HEK293 (cell line): ENCODE results near the gene MYO9B.
"Not testable (repeated sequence)": the region's sequence is repeated elsewhere in the genome, so short reads cannot be mapped to it uniquely, and the experiment has no call there.

Source experiments
- CTCF ChIA-PET: fragments of 350-600 bp; formaldehyde crosslinking; extraction: SDS; loops from one replicate; lab custom pipeline; 2021; ENCODE audit warnings: antibody characterized with exemption; lab: Yijun Ruan, JAX
- POLR2A ChIA-PET: fragments of 300-600 bp; formaldehyde crosslinking; extraction: SDS; loops from one replicate; lab custom pipeline; 2020; ENCODE audit warnings: antibody characterized with exemption, inconsistent platforms; lab: Yijun Ruan, JAX
- H3K27ac ChIP-seq: fragments of 200-500 bp; sonication (Bioruptor generic); 2 replicates; pipeline ENCODE4 v1.5.1; 2014; ENCODE audit warnings: low read depth, low read length, control low read depth, inconsistent platforms; ENCODE audit errors: extremely low read depth
- H3K36me3 ChIP-seq, 2 experiments: fragments of 200-500 bp in 1 of 2; sonication (Bioruptor generic) in 1 of 2; 1 replicate in 1 of 2; 2 replicates in 1 of 2; pipeline ENCODE4 v1.5.1; 2014 to 2017; ENCODE audit warnings: inconsistent platforms in 2 of 2, low read length in 2 of 2; ENCODE audit not compliant: control insufficient read depth in 2 of 2, insufficient read depth in 1 of 2
- H3K4me1 ChIP-seq: fragments of 200-500 bp; sonication (Bioruptor generic); 2 replicates; pipeline ENCODE4 v1.5.1; 2014; ENCODE audit warnings: mild to moderate bottlenecking, low read length, inconsistent platforms; ENCODE audit not compliant: control insufficient read depth, insufficient read depth
- H3K4me3 ChIP-seq: 2 replicates; pipeline ENCODE4 v1.5.1; 2011; ENCODE audit warnings: low read depth, mild to moderate bottlenecking, control low read depth, low read length, moderate library complexity
- H3K9me3 ChIP-seq: fragments of 200-500 bp; sonication (Bioruptor generic); 2 replicates; pipeline ENCODE4 v1.5.1; 2014; ENCODE audit warnings: low read depth, low read length, inconsistent platforms; ENCODE audit not compliant: control insufficient read depth, insufficient read depth
- BCL11A ChIP-seq: fragments of 450-650 bp; formaldehyde crosslinking; IDR thresholded peaks from 2 replicates; pipeline ENCODE4 v1.5.1; 2016; ENCODE audit warnings: low read depth, missing biosample characterization, missing genetic modification characterization
- GFI1B ChIP-seq: fragments of 450-650 bp; formaldehyde crosslinking; IDR thresholded peaks from 2 replicates; pipeline ENCODE4 v1.5.1; 2016; ENCODE audit warnings: missing biosample characterization, missing genetic modification characterization
- HOXD13 ChIP-seq: sonication (generic); formaldehyde crosslinking; IDR thresholded peaks from 2 replicates; pipeline ENCODE4 v1.8.0; 2022; ENCODE audit warnings: missing genetic modification reagents, borderline replicate concordance
- KLF1 ChIP-seq: fragments of 450-650 bp; formaldehyde crosslinking; IDR thresholded peaks from 2 replicates; pipeline ENCODE4 v1.5.1; 2016; ENCODE audit warnings: missing biosample characterization, missing genetic modification characterization
- ZIC2 ChIP-seq: fragments of 450-650 bp; formaldehyde crosslinking; IDR thresholded peaks from 2 replicates; pipeline ENCODE4 v1.5.1; 2016; ENCODE audit warnings: missing biosample characterization, missing genetic modification characterization
- ZNF10 ChIP-seq: fragments of 450-650 bp; formaldehyde crosslinking; IDR thresholded peaks from 2 replicates; pipeline ENCODE4 v1.5.1; 2017; ENCODE audit warnings: missing biosample characterization, missing genetic modification characterization
- ZNF350 ChIP-seq: fragments of 450-650 bp; formaldehyde crosslinking; IDR thresholded peaks from 2 replicates; pipeline ENCODE4 v1.5.0; 2017; ENCODE audit warnings: missing biosample characterization, mild to moderate bottlenecking, missing genetic modification characterization
- ZNF514 ChIP-seq: fragments of 450-650 bp; formaldehyde crosslinking; IDR thresholded peaks from 2 replicates; pipeline ENCODE4 v1.5.1; 2016; ENCODE audit warnings: missing biosample characterization, missing genetic modification characterization
- ZNF530 ChIP-seq: fragments of 450-650 bp; formaldehyde crosslinking; IDR thresholded peaks from 2 replicates; pipeline ENCODE4 v1.5.1; 2016; ENCODE audit warnings: low read depth, missing biosample characterization, missing genetic modification characterization
- ZNF558 ChIP-seq: fragments of 450-650 bp; formaldehyde crosslinking; IDR thresholded peaks from 2 replicates; pipeline ENCODE4 v1.5.1; 2016; ENCODE audit warnings: missing biosample characterization, missing genetic modification characterization
- ZNF776 ChIP-seq: fragments of 450-650 bp; formaldehyde crosslinking; IDR thresholded peaks from 2 replicates; pipeline ENCODE4 v1.5.0; 2017; ENCODE audit warnings: missing biosample characterization, missing genetic modification characterization, borderline replicate concordance
- ZNF791 ChIP-seq: fragments of 450-650 bp; formaldehyde crosslinking; IDR thresholded peaks from 2 replicates; pipeline ENCODE4 v1.5.1; 2016; ENCODE audit warnings: missing biosample characterization, missing genetic modification characterization
- TF ChIP-seq, protein P1 (sequence below): fragments of 450-650 bp; formaldehyde crosslinking; IDR thresholded peaks from 2 replicates; pipeline ENCODE4 v1.5.1; 2016; ENCODE audit warnings: missing biosample characterization, missing genetic modification characterization
- TF ChIP-seq, protein P2 (sequence below): fragments of 450-650 bp; formaldehyde crosslinking; IDR thresholded peaks from 2 replicates; pipeline ENCODE4 v1.5.1; 2016; ENCODE audit warnings: missing biosample characterization, missing genetic modification characterization
- TF ChIP-seq, protein P3 (sequence below): fragments of 450-650 bp; IDR thresholded peaks from 2 replicates; pipeline ENCODE4 v1.5.1; 2018; ENCODE audit warnings: missing biosample characterization, mild to moderate bottlenecking, missing genetic modification characterization
- TF ChIP-seq, protein P4 (sequence below): fragments of 450-650 bp; formaldehyde crosslinking; IDR thresholded peaks from 2 replicates; pipeline ENCODE4 v1.5.1; 2016; ENCODE audit warnings: missing biosample characterization, missing genetic modification characterization

MYO9B gene

DNA sequence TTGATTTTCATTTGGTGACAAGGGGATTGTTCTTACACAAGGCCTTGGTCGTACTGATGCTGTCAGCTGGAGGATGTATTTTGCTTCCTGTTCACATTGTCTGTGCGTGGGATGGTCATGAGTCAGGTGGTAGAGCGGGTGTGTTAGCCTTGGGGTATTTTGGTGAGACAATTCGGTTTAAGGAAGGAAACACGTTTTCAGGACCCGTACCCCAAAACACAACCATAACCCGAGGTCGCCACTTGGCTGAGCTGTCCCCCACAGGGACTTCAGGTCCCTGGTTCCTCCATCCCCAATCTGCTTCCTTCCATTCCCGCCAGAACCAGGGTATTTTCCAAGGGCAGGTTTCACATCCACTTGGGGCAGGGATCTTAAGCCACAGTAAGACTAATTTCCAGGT lies 15.0 kb downstream of the MYO9B start:
- POLR2A ChIA-PET, result no interaction called here

DNA sequence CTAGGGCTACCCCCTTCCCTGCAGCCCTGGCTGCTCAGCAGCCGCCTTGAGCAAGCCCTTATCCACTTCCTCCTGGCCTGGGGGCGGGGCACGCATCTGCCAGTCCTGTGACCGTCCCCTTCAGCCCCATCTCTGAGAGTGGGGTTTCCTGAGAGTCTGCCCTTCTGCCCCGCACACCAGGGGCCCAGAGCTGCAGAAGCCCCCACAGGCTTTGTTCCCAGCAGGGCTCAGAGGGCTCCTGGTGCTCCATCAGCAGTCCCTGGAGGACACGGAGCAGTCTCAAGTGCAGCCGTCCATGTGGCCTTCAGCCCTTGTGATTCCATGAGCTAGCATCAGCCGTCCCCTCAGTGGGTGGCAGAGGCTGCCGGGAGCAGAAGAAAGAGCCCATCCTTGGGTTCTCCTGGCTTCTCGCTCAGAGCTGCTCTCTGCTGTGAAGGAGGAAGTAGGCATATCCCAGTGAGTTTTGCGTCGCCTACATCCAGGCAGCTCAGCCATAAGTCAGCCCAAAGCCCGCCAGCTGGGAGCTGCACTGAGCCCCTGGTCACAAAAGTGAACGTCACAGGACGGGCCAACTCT lies 16.3 kb downstream of the MYO9B start:
- Histone ChIP-seq H3K4me1 (no peaks in the 10 kb centered on the region), H3K4me3 (no peak overlapping the region), H3K27ac (no peak overlapping the region), H3K9me3 (no peaks in the 10 kb centered on the region), H3K36me3 (no peaks in the 10 kb centered on the region)
- ChIA-PET CTCF (interaction anchor here (0.7 to 0.8 kb wide), 2 partner anchors 11 to 131 kb away, joined by 3 read pairs; no protein-coding TSS in a partner anchor), POLR2A (interaction anchor here (0.6 kb wide), 1 partner anchor 144 kb away, joined by 6 read pairs; no protein-coding TSS in a partner anchor)
- peak; percentile 82 for TF ChIP-seq ZIC2 (tag by site-specific recombination)
- TF ChIP-seq, protein P1, sequence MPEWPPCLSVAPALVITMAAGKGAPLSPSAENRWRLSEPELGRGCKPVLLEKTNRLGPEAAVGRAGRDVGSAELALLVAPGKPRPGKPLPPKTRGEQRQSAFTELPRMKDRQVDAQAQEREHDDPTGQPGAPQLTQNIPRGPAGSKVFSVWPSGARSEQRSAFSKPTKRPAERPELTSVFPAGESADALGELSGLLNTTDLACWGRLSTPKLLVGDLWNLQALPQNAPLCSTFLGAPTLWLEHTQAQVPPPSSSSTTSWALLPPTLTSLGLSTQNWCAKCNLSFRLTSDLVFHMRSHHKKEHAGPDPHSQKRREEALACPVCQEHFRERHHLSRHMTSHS, result no peak
- TF ChIP-seq, all 188 proteins: peak for 1

More for the DNA sequence above, 15.0 kb downstream of the MYO9B start:
- no peak overlapping the region for H3K4me3 ChIP-seq
- H3K4me1 ChIP-seq, result no peaks in the 10 kb centered on the region
- TF ChIP-seq ZNF10 (tag by site-specific recombination) (no peak), KLF1 (tag by site-specific recombination) (no peak), GFI1B (tag by site-specific recombination) (no peak)
- TF ChIP-seq, protein P2, sequence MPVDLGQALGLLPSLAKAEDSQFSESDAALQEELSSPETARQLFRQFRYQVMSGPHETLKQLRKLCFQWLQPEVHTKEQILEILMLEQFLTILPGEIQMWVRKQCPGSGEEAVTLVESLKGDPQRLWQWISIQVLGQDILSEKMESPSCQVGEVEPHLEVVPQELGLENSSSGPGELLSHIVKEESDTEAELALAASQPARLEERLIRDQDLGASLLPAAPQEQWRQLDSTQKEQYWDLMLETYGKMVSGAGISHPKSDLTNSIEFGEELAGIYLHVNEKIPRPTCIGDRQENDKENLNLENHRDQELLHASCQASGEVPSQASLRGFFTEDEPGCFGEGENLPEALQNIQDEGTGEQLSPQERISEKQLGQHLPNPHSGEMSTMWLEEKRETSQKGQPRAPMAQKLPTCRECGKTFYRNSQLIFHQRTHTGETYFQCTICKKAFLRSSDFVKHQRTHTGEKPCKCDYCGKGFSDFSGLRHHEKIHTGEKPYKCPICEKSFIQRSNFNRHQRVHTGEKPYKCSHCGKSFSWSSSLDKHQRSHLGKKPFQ (tag by site-specific recombination), result no peak
- no peak overlapping the region for H3K27ac ChIP-seq
- no peaks in the 10 kb centered on the region for H3K36me3 ChIP-seq
- no peaks in the 10 kb centered on the region for H3K9me3 ChIP-seq
- CTCF ChIA-PET, result no interaction called here

DNA sequence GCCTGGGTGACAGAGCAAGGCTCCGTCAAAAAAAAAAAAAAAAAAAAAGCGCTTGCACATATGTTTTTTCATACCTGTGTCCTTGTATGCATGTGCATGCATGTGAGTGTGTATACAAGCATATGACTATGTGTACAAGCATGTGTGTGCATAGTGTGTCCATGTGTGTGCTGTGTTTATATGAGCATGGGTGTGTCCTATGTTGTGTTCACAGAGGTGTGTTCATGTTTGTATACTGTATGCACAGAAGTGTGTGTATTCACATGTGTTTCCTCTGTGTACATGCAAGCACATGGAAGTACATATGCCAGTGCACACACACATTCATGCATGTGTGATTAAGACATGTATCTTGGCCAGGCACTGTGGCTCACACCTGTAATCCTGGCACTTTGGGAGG lies 17.1 kb downstream of the MYO9B start:
- no peaks in the 10 kb centered on the region for H3K36me3 ChIP-seq
- TF ChIP-seq ZNF530 (tag by site-specific recombination) (no peak), ZNF514 (tag by site-specific recombination) (no peak), ZNF10 (tag by site-specific recombination) (no peak), HOXD13 (no peak), ZNF350 (tag by site-specific recombination) (no peak), ZNF776 (tag by site-specific recombination) (no peak), ZNF558 (tag by site-specific recombination) (no peak), ZNF791 (tag by site-specific recombination) (no peak), BCL11A (no peak)
- TF ChIP-seq, protein P1, result no peak
- TF ChIP-seq, protein P3, sequence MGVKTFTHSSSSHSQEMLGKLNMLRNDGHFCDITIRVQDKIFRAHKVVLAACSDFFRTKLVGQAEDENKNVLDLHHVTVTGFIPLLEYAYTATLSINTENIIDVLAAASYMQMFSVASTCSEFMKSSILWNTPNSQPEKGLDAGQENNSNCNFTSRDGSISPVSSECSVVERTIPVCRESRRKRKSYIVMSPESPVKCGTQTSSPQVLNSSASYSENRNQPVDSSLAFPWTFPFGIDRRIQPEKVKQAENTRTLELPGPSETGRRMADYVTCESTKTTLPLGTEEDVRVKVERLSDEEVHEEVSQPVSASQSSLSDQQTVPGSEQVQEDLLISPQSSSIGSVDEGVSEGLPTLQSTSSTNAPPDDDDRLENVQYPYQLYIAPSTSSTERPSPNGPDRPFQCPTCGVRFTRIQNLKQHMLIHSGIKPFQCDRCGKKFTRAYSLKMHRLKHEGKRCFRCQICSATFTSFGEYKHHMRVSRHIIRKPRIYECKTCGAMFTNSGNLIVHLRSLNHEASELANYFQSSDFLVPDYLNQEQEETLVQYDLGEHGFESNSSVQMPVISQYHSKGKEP (tag by site-specific recombination), result no peak
- TF ChIP-seq, protein P4, sequence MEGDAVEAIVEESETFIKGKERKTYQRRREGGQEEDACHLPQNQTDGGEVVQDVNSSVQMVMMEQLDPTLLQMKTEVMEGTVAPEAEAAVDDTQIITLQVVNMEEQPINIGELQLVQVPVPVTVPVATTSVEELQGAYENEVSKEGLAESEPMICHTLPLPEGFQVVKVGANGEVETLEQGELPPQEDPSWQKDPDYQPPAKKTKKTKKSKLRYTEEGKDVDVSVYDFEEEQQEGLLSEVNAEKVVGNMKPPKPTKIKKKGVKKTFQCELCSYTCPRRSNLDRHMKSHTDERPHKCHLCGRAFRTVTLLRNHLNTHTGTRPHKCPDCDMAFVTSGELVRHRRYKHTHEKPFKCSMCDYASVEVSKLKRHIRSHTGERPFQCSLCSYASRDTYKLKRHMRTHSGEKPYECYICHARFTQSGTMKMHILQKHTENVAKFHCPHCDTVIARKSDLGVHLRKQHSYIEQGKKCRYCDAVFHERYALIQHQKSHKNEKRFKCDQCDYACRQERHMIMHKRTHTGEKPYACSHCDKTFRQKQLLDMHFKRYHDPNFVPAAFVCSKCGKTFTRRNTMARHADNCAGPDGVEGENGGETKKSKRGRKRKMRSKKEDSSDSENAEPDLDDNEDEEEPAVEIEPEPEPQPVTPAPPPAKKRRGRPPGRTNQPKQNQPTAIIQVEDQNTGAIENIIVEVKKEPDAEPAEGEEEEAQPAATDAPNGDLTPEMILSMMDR (tag by site-specific recombination), result no peak
- POLR2A ChIA-PET, result interaction anchor here (0.6 kb wide), 1 partner anchor 143 kb away, joined by 6 read pairs; no protein-coding TSS in a partner anchor
- no peak overlapping the region for H3K4me3 ChIP-seq
- no peak overlapping the region for H3K27ac ChIP-seq
- CTCF ChIA-PET, result no interaction called here
- H3K9me3 ChIP-seq, result no peaks in the 10 kb centered on the region
- H3K4me1 ChIP-seq, result no peaks in the 10 kb centered on the region

DNA sequence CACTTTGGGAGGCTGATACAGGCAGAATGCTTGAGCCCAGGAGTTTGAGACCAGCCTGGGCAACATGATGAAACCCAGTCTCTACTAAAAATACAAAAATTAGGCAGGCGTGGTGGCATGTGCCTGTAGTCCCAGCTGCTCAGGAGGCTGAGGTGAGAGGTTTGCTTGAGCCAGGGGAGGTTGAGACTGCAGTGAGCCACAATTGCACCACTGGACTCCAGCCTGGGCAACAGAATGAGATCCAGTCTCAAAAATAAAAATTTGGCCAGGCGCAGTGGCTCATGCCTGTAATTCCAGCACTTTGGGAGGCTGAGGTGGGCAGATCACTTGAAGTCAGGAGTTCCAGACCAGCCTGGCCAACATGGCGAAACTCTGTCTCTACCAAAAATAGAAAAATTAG lies 19.1 kb downstream of the MYO9B start:
- H3K4me3 ChIP-seq, H3K9me3 ChIP-seq, H3K36me3 ChIP-seq, POLR2A ChIA-PET, H3K27ac ChIP-seq, H3K4me1 ChIP-seq: not testable (repeated sequence)
- CTCF ChIA-PET, result interaction anchor here (0.6 kb wide), 1 partner anchor 37 kb away, joined by 3 read pairs; no protein-coding TSS in a partner anchor
